Ishikawa (cell line): ENCODE measurements around the gene REXO4.

Experiments used
- CEBPB ChIP-seq: IDR thresholded peaks from 2 replicates; pipeline ENCODE4 v1.6.1; 2012
- MAX ChIP-seq: IDR thresholded peaks from 2 replicates; pipeline ENCODE4 v1.6.1; 2012
- NFIC ChIP-seq: IDR thresholded peaks from 2 replicates; pipeline ENCODE4 v1.6.1; 2012
- RAD21 ChIP-seq: IDR thresholded peaks from 2 replicates; pipeline ENCODE4 v1.6.1; 2012; ENCODE audit warnings: low read depth
- TAF1 ChIP-seq: IDR thresholded peaks from 2 replicates; pipeline ENCODE4 v1.6.1; 2012; ENCODE audit warnings: low read depth, mild to moderate bottlenecking
- TF ChIP-seq, protein P1 (sequence below): IDR thresholded peaks from 2 replicates; pipeline ENCODE4 v1.6.1; 2012; ENCODE audit warnings: low read depth, mild to moderate bottlenecking

DNA sequence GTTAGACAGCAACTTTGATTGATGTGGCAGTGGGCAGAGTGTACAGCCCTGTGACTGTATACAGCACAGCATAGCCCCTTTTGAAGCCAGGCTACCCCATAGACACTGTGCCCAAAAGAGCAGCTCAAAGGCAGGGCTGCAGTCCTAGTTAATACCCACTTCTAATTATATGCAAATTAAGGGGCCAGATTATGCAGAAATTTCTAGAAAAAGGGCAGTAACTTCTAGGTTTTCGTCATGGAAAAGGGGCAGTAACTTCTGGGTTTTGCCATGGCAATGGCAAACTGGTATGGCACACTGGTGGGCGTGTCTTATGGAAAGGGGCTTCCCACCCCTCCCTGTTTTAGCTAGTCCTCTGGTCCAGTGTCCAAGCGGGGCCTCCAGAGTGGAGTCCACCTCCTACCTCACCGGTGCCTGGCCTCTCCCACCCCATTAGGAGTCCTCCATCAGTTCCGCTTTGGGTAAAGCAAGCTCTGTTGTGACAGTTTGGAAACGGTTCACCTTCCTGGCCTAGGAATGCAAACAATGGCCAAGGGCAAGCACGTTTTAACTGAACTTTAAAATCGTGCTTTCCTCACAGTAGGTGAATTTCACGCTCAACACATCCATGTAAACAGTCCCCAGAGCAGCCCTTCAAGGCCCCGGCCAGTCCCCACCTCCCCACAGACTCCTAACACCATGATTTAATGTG, 10.0 kb upstream of the REXO4 start:
- no peak for TF ChIP-seq MAX
- no peak for TF ChIP-seq RAD21
- TF ChIP-seq NFIC: no peak
- TF ChIP-seq TAF1: no peak
- no peak for TF ChIP-seq CEBPB
- TF ChIP-seq, protein P1, sequence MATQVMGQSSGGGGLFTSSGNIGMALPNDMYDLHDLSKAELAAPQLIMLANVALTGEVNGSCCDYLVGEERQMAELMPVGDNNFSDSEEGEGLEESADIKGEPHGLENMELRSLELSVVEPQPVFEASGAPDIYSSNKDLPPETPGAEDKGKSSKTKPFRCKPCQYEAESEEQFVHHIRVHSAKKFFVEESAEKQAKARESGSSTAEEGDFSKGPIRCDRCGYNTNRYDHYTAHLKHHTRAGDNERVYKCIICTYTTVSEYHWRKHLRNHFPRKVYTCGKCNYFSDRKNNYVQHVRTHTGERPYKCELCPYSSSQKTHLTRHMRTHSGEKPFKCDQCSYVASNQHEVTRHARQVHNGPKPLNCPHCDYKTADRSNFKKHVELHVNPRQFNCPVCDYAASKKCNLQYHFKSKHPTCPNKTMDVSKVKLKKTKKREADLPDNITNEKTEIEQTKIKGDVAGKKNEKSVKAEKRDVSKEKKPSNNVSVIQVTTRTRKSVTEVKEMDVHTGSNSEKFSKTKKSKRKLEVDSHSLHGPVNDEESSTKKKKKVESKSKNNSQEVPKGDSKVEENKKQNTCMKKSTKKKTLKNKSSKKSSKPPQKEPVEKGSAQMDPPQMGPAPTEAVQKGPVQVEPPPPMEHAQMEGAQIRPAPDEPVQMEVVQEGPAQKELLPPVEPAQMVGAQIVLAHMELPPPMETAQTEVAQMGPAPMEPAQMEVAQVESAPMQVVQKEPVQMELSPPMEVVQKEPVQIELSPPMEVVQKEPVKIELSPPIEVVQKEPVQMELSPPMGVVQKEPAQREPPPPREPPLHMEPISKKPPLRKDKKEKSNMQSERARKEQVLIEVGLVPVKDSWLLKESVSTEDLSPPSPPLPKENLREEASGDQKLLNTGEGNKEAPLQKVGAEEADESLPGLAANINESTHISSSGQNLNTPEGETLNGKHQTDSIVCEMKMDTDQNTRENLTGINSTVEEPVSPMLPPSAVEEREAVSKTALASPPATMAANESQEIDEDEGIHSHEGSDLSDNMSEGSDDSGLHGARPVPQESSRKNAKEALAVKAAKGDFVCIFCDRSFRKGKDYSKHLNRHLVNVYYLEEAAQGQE: no peak
